GM23338 (cell line): ENCODE data around the gene CORO1C. TPM values are rescaled to one million over a fixed set of nuclear protein-coding genes. Genes with fewer than 3 reads are reported as not detected.

Experiments
- ATAC-seq: fragments of 200-7000 bp; cut with Tn5 transposase; 3 replicates; pipeline ENCODE4 v1.9.1; 2020
- DNase-seq: peaks from one replicate; pipeline ENCODE4 v3.0.0-alpha.2; 2015; ENCODE audit warnings: low spot score
- H2AFZ ChIP-seq: fragments of 200-600 bp; sonication (generic); 2 replicates; pipeline ENCODE4 v1.8.0; 2016; ENCODE audit warnings: antibody characterized with exemption, mild to moderate bottlenecking, moderate library complexity
- H3F3A ChIP-seq: fragments of 200-600 bp; sonication (generic); replicated peaks from 2 replicates; pipeline ENCODE4 v1.8.0; 2017; ENCODE audit warnings: antibody characterized with exemption, mixed run types, low read depth
- H3K27ac ChIP-seq: fragments of 200-600 bp; sonication (generic); 2 replicates; pipeline ENCODE4 v1.6.1; 2016; ENCODE audit warnings: low read depth
- H3K27me3 ChIP-seq: fragments of 200-600 bp; sonication (generic); 2 replicates; pipeline ENCODE4 v1.8.0; 2016; ENCODE audit warnings: mild to moderate bottlenecking, mixed run types, moderate library complexity; ENCODE audit not compliant: insufficient read depth
- H3K36me3 ChIP-seq: fragments of 200-600 bp; sonication (generic); 2 replicates; pipeline ENCODE4 v1.8.0; 2016; ENCODE audit warnings: mild to moderate bottlenecking; ENCODE audit not compliant: insufficient read depth
- H3K4me1 ChIP-seq: fragments of 200-600 bp; sonication (generic); 2 replicates; pipeline ENCODE4 v1.8.0; 2016; ENCODE audit warnings: mild to moderate bottlenecking, moderate library complexity; ENCODE audit not compliant: insufficient read depth
- H3K4me2 ChIP-seq: fragments of 200-600 bp; sonication (generic); 2 replicates; pipeline ENCODE4 v1.7.1; 2017; ENCODE audit warnings: mixed run types
- H3K4me3 ChIP-seq: fragments of 200-600 bp; sonication (generic); 2 replicates; pipeline ENCODE4 v1.6.1; 2016; ENCODE audit warnings: mixed run types
- H3K79me2 ChIP-seq: fragments of 200-600 bp; sonication (generic); replicated peaks from 2 replicates; pipeline ENCODE4 v1.8.0; 2017; ENCODE audit warnings: mild to moderate bottlenecking; ENCODE audit not compliant: insufficient read depth
- H3K9me2 ChIP-seq: fragments of 200-600 bp; sonication (generic); 2 replicates; pipeline ENCODE4 v1.8.0; 2017; ENCODE audit not compliant: insufficient read depth
- H4K20me1 ChIP-seq: fragments of 200-600 bp; sonication (generic); replicated peaks from 2 replicates; pipeline ENCODE4 v1.8.0; 2017; ENCODE audit warnings: mild to moderate bottlenecking; ENCODE audit not compliant: insufficient read depth
- H3K27ac Mint-ChIP-seq: 2 replicates; pipeline ENCODE4 v1.8.0; 2020; ENCODE audit warnings: inconsistent platforms, mild to moderate bottlenecking, moderate library complexity, mixed read lengths
- H3K27me3 Mint-ChIP-seq: 3 replicates; pipeline ENCODE4 v1.8.0; 2022; ENCODE audit warnings: low read depth, mild to moderate bottlenecking, moderate library complexity, mixed read lengths, inconsistent platforms; ENCODE audit not compliant: insufficient read depth, poor library complexity
- H3K36me3 Mint-ChIP-seq: 3 replicates; pipeline ENCODE4 v1.8.0; 2021; ENCODE audit warnings: low read depth, mild to moderate bottlenecking, inconsistent platforms, moderate library complexity, mixed read lengths
- H3K4me1 Mint-ChIP-seq: 3 replicates; pipeline ENCODE4 v1.8.0; 2020; ENCODE audit warnings: mild to moderate bottlenecking, inconsistent platforms, mixed read lengths
- H3K4me3 Mint-ChIP-seq: 3 replicates; pipeline ENCODE4 v1.8.0; 2021; ENCODE audit warnings: moderate library complexity, mild to moderate bottlenecking, inconsistent platforms, mixed read lengths
- H3K9me3 Mint-ChIP-seq: 3 replicates; pipeline ENCODE4 v1.8.0; 2020; ENCODE audit warnings: moderate library complexity, mild to moderate bottlenecking, inconsistent platforms, mixed read lengths
- CTCF ChIP-seq, 2 experiments: fragments of 200-600 bp in 1 of 2; sonication (generic) in 1 of 2; conservative IDR thresholded peaks; 2 replicates each; pipeline versions ENCODE4 v1.5.1 to v1.6.1; 2016 to 2017; ENCODE audit warnings: antibody characterized with exemption in 2 of 2, low read depth in 2 of 2, mild to moderate bottlenecking in 2 of 2, moderate library complexity in 1 of 2
- ETS1 ChIP-seq: IDR thresholded peaks from 2 replicates; pipeline ENCODE4 v1.6.1; 2016; ENCODE audit warnings: antibody characterized with exemption
- EZH2phosphoT487 ChIP-seq: fragments of 200-600 bp; sonication (generic); IDR thresholded peaks from one replicate; pipeline ENCODE4 v1.8.1; 2018; ENCODE audit warnings: antibody characterized with exemption; ENCODE audit not compliant: unreplicated experiment
- POLR2AphosphoS5 ChIP-seq: IDR thresholded peaks from 2 replicates; pipeline ENCODE4 v1.6.1; 2016; ENCODE audit warnings: antibody characterized with exemption, low read depth
- REST ChIP-seq: IDR thresholded peaks from one replicate; pipeline ENCODE4 v1.6.1; 2018; ENCODE audit warnings: antibody characterized with exemption; ENCODE audit not compliant: unreplicated experiment
- STAT1 ChIP-seq: IDR thresholded peaks from one replicate; pipeline ENCODE4 v1.6.1; 2016; ENCODE audit warnings: antibody characterized with exemption; ENCODE audit not compliant: unreplicated experiment
- polyA plus RNA-seq: library from polyadenylated mRNA; unstranded; fragments of >200 nt; fragmentation: Nextera tagmentation; extraction: Ambion mirVana; gene quantifications from 2 replicates; pipeline ENCODE4 v1.2.1, GENCODE V29; 2016
- total RNA-seq: library from RNA; depleted of rRNA; stranded (reverse); fragments of >200 nt; shearing (Covaris generic); gene quantifications from 2 replicates; pipeline ENCODE4 v1.2.3, GENCODE V29; 2014

The CORO1C gene
- total and polyA plus RNA-seq, 2 experiments from 2014 or later = 59.2 to 89.5 TPM

GRCh38 chr12:108693751-108694150 is 37.6 kb downstream of the CORO1C start:
- peaks cover 42% of the 10 kb centered on the region for H3K4me1 Mint-ChIP-seq

More at GRCh38 chr12:108693751-108694150, 37.6 kb downstream of the CORO1C start:
- peaks cover 13% of the 10 kb centered on the region for H3K4me1 ChIP-seq
- no peaks in the 10 kb centered on the region for H3K9me2 ChIP-seq
- H3K4me3 ChIP-seq = no peak overlapping the region
- H3K36me3 ChIP-seq = no peaks in the 10 kb centered on the region
- H4K20me1 ChIP-seq = no peaks in the 10 kb centered on the region; the same call in 1 of the 2 replicates
- H3K36me3 Mint-ChIP-seq = peaks cover 13% of the 10 kb centered on the region
- H3K9me3 Mint-ChIP-seq = no peaks in the 10 kb centered on the region
- no peaks in the 10 kb centered on the region for H3K27me3 ChIP-seq
- H3K79me2 ChIP-seq = peaks cover 74% of the 10 kb centered on the region
- H3K27ac Mint-ChIP-seq = peak overlapping the region; percentile 84
- no peak for ATAC-seq
- H3K4me2 ChIP-seq = no peak overlapping the region
- H2AFZ ChIP-seq = no peak overlapping the region
- H3K27ac ChIP-seq = peak overlapping the region; percentile 76
- TF ChIP-seq EZH2phosphoT487 (no peak), CTCF (conservative IDR thresholded peaks at IDR 0.05; ENCODE audit: low read depth in 2 of 2) (no peak), STAT1 (no peak), ETS1 (no peak), POLR2AphosphoS5 (no peak), REST (no peak)
- DNase-seq = no peak
- peaks cover 3% of the 10 kb centered on the region for H3K27me3 Mint-ChIP-seq
- no peaks in the 10 kb centered on the region for H3F3A ChIP-seq
- H3K4me3 Mint-ChIP-seq = no peak overlapping the region
